HG02571 (cell line): ENCODE data around the gene PSMD14.

ENCODE experiments used
- ATAC-seq: cut with Tn5 transposase; IDR thresholded peaks from one replicate; pipeline ENCODE4 v1.9.1; 2021; ENCODE audit warnings: mild to moderate bottlenecking, moderate library complexity; ENCODE audit not compliant: unreplicated experiment

The PSMD14 gene

DNA sequence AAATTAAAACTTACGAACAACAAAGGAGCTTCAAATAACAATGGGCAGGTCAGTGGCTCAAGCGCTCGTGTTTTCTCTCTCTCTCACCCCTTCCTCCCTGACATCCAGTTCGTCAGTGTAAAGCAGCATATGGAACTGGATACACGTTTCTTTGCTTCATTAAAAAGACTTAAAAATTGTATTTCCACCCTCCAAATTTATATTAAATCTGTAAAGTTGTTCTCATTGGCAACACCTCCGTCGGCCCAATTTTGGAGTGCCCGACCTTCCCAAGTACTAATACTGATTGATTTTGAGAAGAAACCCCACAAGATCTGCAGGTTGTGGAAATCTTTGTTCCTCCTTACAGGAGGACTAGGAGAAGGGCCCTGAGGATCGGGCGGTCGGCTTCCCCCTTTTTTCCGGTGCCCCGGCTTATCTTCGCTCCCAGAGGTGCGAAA, 110.1 kb downstream of the PSMD14 start:
- no peak for ATAC-seq

DNA sequence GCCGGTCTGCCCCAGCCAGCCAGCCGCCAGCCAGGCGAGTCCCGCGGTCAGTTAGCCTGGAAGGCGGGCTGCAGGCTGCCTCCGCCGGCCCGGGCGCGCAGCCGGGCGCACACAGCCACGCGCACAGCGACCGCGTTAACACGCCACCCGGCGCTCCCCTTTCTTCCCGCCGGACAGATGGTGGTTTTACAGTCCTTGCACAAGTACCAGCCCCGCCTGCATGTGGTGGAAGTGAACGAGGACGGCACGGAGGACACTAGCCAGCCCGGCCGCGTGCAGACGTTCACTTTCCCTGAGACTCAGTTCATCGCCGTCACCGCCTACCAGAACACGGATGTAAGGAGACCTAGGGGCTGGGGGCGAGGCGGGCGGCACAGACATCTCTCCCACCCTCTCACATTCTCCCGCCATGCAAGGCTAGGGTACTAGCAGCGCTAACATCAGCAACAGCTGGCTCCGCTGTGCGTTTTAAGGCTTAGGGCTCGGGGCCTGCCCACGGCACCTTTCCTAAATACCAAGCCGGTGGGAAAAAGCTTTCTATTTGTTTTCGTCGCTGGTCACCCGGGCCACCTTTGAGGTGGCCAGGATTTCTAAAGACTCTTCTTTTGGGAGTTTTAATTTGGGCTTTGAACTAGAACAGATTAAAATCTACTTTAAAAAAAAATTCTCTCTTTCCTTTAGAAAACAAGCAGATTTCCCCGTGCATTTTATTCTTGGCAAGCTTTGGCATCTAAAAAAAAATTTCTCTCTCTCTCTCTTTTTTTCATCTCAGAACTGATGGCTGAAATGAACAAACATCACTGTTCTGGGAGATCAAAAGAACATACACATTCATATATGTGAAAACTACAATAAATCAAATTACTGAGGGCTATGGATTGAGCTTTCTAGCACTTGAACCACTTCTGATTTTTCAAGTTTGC, 110.8 kb downstream of the PSMD14 start:
- ATAC-seq, result no peak

DNA sequence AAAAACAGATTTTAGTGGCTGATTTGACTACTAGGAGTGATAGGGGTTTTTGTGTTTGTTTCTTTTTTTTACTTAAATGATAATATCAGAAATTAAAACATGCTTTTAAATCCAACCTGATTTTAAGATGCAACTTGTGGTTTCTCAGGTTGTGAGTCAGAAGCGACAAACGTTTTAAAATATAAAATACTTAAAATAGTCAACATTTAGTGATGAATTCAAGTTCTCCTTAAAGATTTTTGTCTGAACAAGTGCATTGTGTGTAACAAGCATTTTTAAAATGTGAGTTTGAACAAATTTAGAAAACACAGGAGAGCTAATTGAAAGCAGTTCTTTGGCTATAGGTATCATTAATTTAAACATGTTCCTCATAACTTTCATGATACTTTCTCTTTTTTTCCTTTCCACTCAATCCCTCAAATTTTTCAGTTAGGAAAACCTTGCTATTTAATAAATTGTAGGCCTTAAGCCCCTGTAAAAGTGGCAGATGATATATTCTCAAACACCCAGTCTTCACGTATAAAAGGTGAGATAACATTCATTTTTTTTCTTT, 111.5 kb downstream of the PSMD14 start:
- no peak for ATAC-seq

DNA sequence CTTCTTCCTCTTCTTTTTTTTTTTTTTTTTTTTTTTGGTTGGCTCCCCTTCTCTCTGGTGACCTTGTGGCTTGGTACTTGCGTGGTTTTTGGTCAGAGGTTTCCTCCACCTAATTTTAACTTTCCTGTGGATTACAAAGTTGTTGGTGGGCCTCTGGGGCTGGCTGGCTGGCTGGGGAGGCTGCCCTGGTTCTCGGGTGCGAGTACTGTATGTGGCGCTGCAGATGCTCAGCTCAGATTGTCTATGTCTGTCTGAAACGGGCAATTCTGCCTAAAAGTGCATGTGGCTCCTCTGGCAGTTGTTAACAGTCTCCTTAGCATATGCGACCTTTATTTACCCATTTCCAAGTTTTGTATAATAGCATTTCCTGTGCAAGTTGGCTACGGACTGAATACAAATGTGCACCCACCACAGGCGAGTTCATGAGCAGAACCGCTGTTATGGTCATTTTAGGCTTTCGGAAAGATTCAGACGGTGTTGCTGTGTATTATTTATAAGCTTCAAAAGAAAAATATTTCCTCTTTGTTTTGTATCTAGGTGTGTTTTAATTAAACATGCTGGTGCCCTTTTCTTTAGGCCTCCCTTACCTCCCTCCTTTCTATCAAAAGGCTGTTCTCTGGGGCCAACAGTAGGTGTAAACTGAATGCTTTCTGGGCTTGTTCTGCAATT, 112.3 kb downstream of the PSMD14 start:
- no peak for ATAC-seq

DNA sequence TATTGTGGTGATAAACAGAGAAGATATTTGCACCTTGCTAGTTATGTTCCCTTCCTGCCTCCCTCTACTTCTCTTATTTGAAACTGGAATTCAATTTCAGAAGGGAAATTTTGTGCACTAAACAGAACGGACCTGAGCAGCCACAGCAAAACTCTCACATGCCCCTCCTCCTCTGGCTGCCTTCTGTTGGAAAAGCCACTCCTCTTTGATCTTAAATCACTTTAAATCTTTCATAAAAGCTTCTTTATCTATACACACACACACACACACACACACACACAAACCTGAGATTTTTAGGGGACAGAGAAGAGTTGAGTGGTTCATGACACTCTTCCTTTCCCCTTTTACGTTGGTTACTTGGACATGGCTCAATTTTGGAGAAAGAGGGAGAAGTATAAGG, 113.5 kb downstream of the PSMD14 start:
- no peak for ATAC-seq

DNA sequence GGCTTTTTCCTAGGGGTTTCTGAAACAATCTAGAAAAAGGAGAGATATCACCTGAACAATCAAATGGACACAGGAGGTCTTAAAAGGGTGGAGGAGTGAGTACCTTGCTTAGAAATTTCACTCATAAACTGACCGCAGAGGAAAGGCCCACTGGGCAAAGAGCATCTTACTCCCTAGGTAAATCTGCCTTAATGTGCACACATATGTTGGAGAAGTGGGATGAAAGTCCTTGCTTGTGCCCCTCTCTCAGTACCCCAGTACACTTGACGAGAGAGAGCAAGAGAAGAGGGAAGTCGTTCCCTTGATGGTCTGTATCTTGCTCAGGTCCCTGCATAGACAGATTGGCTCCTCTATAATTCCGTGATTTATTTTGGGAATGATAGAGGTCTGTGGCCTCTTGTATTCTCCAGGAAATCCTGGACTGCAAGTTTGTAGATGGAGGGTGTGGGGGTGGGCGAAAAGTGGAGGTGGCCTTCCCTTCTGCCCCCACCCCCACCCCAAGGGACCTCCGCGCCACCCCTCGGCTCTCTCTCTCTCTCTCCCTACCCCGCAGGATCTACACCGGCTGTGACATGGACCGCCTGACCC, 114.7 kb downstream of the PSMD14 start:
- ATAC-seq, result no peak

DNA sequence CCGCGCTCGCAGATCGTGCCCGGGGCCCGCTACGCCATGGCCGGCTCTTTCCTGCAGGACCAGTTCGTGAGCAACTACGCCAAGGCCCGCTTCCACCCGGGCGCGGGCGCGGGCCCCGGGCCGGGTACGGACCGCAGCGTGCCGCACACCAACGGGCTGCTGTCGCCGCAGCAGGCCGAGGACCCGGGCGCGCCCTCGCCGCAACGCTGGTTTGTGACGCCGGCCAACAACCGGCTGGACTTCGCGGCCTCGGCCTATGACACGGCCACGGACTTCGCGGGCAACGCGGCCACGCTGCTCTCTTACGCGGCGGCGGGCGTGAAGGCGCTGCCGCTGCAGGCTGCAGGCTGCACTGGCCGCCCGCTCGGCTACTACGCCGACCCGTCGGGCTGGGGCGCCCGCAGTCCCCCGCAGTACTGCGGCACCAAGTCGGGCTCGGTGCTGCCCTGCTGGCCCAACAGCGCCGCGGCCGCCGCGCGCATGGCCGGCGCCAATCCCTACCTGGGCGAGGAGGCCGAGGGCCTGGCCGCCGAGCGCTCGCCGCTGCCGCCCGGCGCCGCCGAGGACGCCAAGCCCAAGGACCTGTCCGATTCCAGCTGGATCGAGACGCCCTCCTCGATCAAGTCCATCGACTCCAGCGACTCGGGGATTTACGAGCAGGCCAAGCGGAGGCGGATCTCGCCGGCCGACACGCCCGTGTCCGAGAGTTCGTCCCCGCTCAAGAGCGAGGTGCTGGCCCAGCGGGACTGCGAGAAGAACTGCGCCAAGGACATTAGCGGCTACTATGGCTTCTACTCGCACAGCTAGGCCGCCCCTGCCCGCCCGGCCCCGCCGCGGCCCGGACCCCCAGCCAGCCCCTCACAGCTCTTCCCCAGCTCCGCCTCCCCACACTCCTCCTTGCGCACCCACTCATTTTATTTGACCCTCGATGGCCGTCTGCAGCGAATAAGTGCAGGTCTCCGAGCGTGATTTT, 115.5 kb downstream of the PSMD14 start:
- ATAC-seq, result no peak

DNA sequence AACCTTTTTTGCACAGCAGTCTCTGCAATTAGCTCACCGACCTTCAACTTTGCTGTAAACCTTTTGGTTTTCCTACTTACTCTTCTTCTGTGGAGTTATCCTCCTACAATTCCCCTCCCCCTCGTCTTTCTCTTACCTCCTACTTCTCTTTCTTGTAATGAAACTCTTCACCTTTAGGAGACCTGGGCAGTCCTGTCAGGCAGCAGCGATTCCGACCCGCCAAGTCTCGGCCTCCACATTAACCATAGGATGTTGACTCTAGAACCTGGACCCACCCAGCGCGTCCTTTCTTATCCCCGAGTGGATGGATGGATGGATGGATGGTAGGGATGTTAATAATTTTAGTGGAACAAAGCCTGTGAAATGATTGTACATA, 116.2 kb downstream of the PSMD14 start:
- no peak for ATAC-seq

DNA sequence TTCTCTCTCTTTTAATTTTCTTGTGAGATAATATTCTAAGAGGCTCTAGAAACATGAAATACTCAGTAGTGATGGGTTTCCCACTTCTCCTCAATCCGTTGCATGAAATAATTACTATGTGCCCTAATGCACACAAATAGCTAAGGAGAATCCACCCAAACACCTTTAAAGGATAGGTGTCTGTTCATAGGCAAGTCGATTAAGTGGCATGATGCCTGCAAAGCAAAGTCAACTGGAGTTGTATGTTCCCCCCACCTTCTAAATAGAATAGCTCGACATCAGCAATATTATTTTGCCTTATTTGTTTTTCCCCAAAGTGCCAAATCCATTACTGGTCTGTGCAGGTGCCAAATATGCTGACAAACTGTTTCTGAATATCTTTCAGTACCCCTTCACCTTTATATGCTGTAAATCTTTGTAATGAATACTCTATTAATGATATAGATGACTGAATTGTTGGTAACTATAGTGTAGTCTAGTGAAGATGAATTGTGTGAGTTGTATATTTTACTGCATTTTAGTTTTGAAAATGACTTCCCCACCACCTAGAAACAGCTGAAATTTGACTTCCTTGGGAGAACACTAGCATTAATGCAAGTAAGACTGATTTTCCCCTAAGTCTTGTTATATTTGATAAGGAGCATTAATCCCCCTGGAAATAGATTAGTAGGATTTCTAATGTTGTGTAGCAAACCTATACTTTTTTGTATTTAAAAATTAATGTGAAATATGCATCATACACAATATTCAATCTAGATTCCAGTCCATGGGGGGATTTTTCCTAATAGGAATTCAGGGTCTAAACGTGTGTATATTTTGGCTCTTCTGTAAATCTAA, 116.9 kb downstream of the PSMD14 start:
- no peak for ATAC-seq

DNA sequence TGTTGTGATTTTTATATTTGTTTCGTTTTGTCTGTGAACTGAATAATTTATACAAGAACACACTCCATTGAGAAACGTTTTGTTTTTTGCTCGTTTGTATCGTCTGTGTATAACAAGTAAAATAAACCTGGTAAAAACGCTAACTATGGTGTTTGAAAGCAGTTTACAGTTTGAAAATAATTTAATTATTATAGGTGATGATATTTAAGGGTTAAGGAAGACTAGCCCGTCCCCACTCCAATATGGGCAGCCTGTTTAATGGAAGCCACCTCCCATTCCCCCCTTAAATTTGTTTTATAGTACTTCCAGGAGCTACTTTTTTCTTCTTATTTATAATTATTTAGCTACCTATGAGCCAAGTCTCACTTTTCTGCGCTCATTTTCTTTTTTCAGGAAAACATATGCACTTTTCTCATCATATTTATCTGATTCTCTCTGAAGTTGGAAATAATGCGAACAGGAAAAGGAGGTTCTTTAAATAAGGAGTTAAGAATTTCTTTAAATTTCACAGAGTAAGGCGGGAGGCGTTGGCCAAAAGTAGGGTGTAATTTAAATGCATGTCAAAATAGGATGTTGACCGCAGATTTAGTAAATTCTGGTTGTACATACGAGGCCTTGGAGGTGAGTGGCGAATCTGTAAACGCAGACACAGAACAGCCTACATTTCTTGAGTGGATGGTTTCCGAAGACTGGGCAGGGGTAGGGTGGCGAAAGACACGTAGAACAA, 117.7 kb downstream of the PSMD14 start:
- no peak for ATAC-seq

DNA sequence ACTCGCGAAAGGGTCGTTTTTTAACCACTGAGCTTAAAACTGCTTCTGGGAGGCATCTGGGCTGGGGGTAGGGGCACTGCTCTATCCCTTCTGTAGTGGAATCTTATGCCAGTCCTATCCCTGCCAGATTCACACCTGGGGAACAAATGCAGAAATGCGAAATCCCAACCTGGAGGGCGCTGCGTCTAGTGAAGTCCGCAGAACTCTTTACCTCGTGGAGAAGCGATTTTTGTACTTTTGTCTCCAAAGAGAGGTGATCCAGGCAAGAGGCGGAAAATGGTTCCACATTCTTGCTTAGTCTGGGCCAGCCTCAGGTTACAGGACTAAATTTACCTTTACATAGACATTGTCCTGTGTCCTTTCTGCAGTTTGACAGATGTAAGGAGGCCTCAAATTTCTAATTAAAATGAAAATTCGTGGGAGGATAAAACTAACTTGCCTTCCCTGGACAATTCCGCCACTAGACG, 118.3 kb downstream of the PSMD14 start:
- ATAC-seq, result no peak

DNA sequence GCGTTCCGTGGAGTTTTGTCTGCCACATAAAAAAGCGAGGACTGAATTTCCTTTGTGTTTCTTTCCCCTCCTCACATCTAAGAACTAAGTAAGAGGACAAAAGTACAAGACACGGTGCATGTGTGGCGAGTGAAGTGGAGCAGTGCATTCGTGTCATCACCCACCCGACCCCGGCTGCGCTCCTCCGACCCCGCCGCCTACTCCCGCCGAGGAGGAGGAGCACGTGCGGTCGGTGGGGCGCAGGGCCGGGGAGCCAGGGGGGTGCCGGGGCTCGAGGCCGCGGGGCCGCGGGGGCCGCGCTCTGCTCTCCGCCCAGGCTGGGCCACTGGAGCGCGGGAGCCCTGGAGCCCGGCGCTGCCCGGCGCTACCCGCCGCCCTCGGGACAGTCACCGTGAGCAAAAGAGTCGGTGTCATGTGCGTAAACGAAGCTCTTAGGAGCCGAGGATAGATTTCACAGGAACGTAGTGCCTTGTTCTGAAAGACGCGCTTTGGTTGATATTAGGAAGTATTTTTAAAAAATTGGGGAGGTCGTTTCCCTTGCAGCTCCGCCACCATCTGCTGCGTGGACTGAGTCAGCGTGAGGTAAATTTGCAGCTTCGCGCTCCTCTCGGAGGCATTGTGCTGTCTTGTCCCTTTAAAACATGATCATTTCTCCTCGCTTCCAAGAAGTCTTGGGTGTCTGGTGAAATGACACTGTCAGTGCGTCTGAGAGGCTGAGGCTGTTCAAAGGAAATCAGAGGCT, 118.9 kb downstream of the PSMD14 start:
- ATAC-seq, result no peak

DNA sequence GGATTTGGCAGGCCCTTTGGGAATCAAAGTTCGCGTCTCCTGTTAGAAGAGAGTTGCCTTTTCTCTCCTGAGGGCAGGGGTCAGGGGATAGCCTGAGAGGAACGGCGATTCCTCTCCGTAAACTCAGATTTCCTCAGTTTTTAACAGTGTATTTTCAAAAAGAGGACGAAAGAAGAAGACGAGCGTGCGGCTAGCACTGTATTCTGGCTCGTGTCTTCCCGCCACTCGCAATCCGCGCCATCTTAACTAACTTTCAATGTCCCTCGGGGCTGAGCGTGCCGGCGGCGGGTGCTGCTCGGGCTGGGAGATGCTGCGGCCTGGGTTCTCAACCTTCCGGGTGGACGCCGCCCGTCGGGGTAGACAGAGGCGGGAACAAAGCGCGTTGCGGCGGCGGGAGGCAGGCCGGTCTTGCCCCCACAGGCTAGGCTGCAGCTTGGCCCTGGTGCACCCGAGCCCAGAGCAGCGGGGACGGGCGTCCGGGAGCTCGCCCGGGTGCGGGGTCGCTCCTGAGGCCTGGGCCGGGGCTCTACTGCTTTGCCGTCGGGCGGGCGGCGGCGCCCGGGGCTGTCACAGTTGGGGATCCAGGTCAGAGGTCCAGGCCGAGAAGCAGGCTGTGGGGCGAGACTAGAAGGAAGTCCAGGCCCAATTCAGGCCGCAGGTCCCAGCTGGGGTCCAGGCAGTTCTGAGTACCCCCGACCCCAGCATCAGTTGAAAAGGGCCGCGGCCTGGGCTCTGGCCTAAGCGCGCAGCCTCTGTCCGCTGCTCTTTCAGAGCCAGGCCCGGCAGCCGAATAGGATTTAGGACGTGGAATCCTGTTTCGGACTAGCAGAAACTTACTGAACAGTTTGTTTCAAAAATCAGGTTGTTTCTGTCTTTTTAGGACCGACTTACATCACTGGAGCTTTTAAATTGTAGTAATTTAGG, 119.7 kb downstream of the PSMD14 start:
- no peak for ATAC-seq

DNA sequence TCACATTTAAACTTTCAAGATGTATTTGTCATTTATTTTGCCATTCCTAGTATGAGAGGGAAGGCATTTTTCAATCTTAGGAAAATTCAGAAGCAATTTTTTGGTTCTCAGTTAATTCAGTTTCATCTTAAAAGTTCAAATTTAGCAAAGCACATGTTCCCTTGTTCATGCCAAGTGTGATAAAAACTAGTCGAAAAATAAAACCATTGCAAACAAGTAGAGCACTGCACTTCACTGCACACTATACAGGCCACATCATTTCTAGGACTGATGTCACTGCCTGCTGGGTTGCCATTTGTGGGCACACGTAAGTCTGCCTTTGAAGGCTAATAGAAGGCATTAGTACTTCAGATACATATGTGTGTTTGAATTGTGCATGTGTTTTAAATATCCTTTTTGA, 122.2 kb downstream of the PSMD14 start:
- no peak for ATAC-seq

DNA sequence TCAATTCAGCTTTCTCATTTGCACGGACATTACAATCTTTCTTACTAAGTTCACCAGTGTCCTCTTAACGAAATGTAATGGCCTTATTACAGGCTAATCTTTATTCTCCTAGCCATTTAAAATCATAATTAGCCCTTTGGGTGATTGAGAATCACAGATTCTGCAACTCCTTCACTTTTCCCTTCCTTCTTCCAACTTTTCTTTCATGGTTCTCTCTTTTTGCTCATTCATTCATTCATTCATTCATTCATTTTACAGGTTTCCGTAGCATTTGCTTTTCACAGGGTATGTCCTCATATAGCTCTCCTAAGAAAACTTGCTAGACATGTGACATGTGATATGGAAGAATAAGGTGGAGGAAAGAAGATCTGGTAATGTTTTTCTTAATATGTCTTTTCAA, 123.9 kb downstream of the PSMD14 start:
- no peak for ATAC-seq

DNA sequence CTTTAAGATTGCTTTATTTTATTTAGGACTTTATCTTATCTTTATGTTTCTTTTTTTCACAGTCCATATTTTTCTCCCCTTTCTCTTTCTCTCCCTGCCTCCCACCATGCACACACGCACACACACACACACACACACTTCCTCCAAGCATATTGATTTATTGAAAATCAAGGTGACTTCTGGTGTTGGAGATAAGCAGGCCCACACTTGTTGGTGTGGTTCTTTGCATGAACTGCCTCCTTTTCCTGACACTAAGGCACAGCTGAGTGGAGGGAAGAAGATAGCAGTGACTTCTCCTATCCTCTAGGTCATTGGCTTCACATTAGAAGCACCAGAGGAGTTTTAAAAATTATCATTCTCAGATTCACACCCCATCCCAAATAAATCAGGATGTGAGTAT, 125.9 kb downstream of the PSMD14 start:
- no peak for ATAC-seq

DNA sequence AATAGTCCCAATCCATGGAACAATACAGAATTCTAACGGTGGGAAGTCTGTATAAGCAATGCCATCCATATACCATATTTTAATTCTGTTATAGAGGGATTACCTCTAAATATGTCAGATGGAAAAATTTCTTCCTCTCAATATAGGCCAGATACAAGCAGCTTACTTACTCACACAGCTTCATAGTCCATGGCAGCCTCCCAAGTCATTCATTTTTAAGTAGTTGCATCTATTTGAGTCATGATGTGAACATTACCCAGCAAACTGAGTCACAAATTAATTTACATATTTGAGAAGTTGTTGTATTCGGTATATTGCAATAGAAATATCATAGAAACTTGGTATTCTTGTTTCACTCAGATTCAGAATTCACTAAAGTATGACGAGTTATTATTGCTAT, 128.2 kb downstream of the PSMD14 start:
- no peak for ATAC-seq
